Lung (tissue), 12 donors: Measurements from ENCODE around the gene SEMA6D. TPM values are rescaled to one million over a fixed set of nuclear protein-coding genes. Genes with fewer than 3 reads are reported as not detected.

Experiments
- ATAC-seq: fragments of 200-7000 bp; cut with Tn5 transposase; one replicate; pipeline ENCODE4 v1.9.1; 2020; ENCODE audit warnings: moderate number of reproducible peaks; ENCODE audit not compliant: insufficient read depth, low FRiP score
- DNase-seq, 3 donors: peaks; one replicate each; pipeline ENCODE4 v3.0.0-alpha.2; 2013 to 2017
- H3K27ac ChIP-seq, 2 donors: one replicate each; pipeline ENCODE4 v1.5.1; 2013; ENCODE audit warnings: mild to moderate bottlenecking in 2 of 2, moderate library complexity in 2 of 2, control low read depth in 1 of 2, inconsistent platforms in 1 of 2, low read depth in 1 of 2, low read length in 1 of 2
- H3K27me3 ChIP-seq, 3 donors: one replicate each; pipeline ENCODE4 v1.5.1; 2013; ENCODE audit warnings: low read length in 2 of 3; ENCODE audit not compliant: control insufficient read depth in 3 of 3, insufficient read depth in 3 of 3
- H3K36me3 ChIP-seq, 4 donors: one replicate each; pipeline ENCODE4 v1.5.1; 2013; ENCODE audit warnings: low read length in 4 of 4, mild to moderate bottlenecking in 1 of 4, moderate library complexity in 1 of 4; ENCODE audit not compliant: control insufficient read depth in 4 of 4, insufficient read depth in 4 of 4
- H3K4me1 ChIP-seq, 5 donors: one replicate each; pipeline ENCODE4 v1.5.1; 2013; ENCODE audit warnings: low read length in 5 of 5, mild to moderate bottlenecking in 2 of 5, moderate library complexity in 1 of 5; ENCODE audit not compliant: control insufficient read depth in 5 of 5, insufficient read depth in 5 of 5
- H3K4me3 ChIP-seq: one replicate; pipeline ENCODE4 v1.5.1; 2013; ENCODE audit warnings: mild to moderate bottlenecking, control low read depth, moderate library complexity
- H3K9ac ChIP-seq, 2 donors: one replicate each; pipeline ENCODE4 v1.5.1; 2013; ENCODE audit warnings: low read length in 2 of 2, control low read depth in 1 of 2; ENCODE audit not compliant: insufficient read depth in 1 of 2
- H3K9me3 ChIP-seq, 4 donors: one replicate each; pipeline ENCODE4 v1.5.1; 2013; ENCODE audit warnings: low read length in 3 of 4, mild to moderate bottlenecking in 1 of 4, moderate library complexity in 1 of 4; ENCODE audit not compliant: control insufficient read depth in 4 of 4, insufficient read depth in 3 of 4
- CTCF ChIP-seq: IDR thresholded peaks from 2 replicates; pipeline ENCODE4 v1.5.1; 2012; ENCODE audit warnings: mild to moderate bottlenecking; ENCODE audit errors: control extremely low read depth, extremely low read depth
- WGBS, 2 donors: extraction: QIAGEN DNeasy Blood & Tissue Kit; methylation state at CpG; one replicate each; pipeline ENCODE4 v1.1.7; 2013; 5-methylcytosine and 5-hydroxymethylcytosine counted together
- polyA plus RNA-seq, 2 donors: library from polyadenylated mRNA; stranded (reverse); fragments of 200-250 nt; gene quantifications; one replicate each; pipeline ENCODE4 v1.2.1, GENCODE V29; 2013
- total RNA-seq, 2 donors: library from RNA; depleted of rRNA in 1 of 2; stranded (reverse); fragments of >200 nt in 1 of 2; gene quantifications; one replicate each; pipeline ENCODE4 v1.2.1, GENCODE V29; 2014 to 2021
- donor health status: control.
- donor health status: control.
- donor health status: Bipolar disorder and iron deficiency.
- donor health status: healthy.
- donor health status: DM: yes; HTN: yes; CAD: no.

SEMA6D gene
- total and polyA plus RNA-seq, 4 donors: 2.1 to 64.5 (median 4.0) TPM

DNA sequence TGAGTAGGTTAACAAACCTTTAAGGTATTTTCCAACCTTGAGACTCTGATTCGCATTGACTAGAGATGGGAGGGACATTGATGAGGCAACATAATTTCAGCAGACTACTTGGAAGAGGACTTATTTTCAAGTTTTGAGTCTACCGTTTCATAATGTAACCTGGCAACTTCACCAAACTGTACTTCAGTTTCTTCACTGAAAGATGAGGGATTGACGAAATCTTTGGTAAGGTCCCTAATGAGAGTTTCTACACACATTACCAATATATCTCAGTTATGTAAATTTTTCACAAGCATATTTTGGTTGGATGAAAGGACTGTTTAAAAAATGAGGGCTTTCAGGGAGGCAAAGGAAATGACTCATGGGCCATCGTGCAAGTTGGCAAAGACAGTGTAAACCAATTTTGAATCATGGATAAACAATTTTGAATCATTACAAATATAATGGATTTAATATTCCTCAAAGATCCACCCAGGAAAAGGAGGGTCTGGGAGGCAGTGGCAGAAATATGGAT is 28.7 kb upstream of the SEMA6D start:
- TF ChIP-seq CTCF: no peak
- 64 to 66% methylated on average over 4 of the region's 4 CpGs for WGBS, 2 donors
- no peak for ATAC-seq

DNA sequence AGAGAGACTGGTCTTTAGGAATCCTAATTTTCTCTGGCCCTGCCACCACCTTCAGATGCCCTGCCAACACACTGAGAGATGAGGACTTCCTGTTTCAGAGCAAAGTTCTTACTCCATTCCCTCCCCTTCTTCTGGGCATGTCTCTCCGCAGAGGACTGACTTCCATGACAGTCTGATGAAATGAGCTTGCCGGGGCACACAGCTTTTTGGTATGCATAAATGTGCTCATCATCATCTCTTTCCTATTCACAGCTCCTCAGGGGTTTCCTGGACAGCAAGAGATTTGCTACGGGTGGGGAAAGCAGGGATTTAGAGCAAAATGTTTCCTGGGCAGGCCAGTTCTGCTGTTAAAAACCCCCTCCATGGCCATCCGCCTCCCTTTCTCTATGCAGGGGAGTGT is 27.6 kb upstream of the SEMA6D start:
- Histone ChIP-seq H3K36me3 (no peaks in the 10 kb centered on the region), H3K9ac (no peak overlapping the region), H3K9me3 (no peaks in the 10 kb centered on the region), H3K4me3 (no peak overlapping the region), H3K27ac (no peak overlapping the region), H3K4me1 (no peaks in the 10 kb centered on the region), H3K27me3 (no peaks in the 10 kb centered on the region)
- WGBS, 2 donors: 76 to 87% methylated on average over 4 of the region's 4 CpGs
- ATAC-seq (no peak), DNase-seq (no peak)
- TF ChIP-seq CTCF: no peak

More for the DNA sequence above, 28.7 kb upstream of the SEMA6D start:
- no peak overlapping the region for H3K4me3 ChIP-seq
- no peaks in the 10 kb centered on the region for H3K36me3 ChIP-seq
- no peaks in the 10 kb centered on the region for H3K27me3 ChIP-seq
- no peaks in the 10 kb centered on the region for H3K9me3 ChIP-seq
- H3K9ac ChIP-seq: no peak overlapping the region
- H3K4me1 ChIP-seq: no peaks in the 10 kb centered on the region
- no peak overlapping the region for H3K27ac ChIP-seq
- DNase-seq: no peak

- no peaks in the 10 kb centered on the region for H3K36me3 ChIP-seq
- H3K9ac ChIP-seq: no peak overlapping the region
- H3K4me1 ChIP-seq: no peaks in the 10 kb centered on the region
- WGBS, 2 donors: 75 to 89% methylated on average over 2 of the region's 2 CpGs
- TF ChIP-seq CTCF: no peak
- H3K4me3 ChIP-seq: no peak overlapping the region
- ATAC-seq (no peak), DNase-seq (peak in 1 of 3 donors; percentile 32)
- H3K9me3 ChIP-seq: no peaks in the 10 kb centered on the region
- no peaks in the 10 kb centered on the region for H3K27me3 ChIP-seq
- no peak overlapping the region for H3K27ac ChIP-seq
These were observed 25.4 kb upstream of the SEMA6D start for GRCh38 chr15:47691882-47692281.

DNA sequence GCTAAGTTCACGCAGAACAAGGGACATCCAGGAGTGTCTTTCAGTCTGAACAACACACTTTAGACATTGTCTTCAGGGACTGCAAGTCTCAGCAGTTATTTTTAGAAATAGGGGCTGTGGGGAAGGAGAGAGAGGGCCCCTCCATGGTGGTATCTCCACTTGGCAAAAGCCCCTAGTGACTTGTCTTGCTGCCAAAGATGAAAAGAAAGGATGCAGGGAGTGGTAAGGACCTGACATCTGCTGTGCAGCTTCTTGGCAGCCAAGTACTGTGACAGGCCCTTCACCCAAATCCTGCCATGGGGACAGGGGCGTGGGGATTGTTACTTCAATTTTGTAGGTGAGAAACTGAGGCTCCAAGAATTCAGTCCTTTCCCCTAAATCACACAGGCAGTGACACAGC is 21.0 kb upstream of the SEMA6D start:
- no peak overlapping the region for H3K9ac ChIP-seq
- DNase-seq: no peak
- no peaks in the 10 kb centered on the region for H3K4me1 ChIP-seq
- 87 to 93% methylated on average over 2 of the region's 2 CpGs for WGBS, 2 donors
- H3K27ac ChIP-seq: no peak overlapping the region
- no peak for ATAC-seq
- no peaks in the 10 kb centered on the region for H3K36me3 ChIP-seq
- no peaks in the 10 kb centered on the region for H3K9me3 ChIP-seq
- no peaks in the 10 kb centered on the region for H3K27me3 ChIP-seq
- H3K4me3 ChIP-seq: no peak overlapping the region
- no peak for TF ChIP-seq CTCF
